DOHH2 (cell line): ENCODE measurements around the gene TMEM14C.
A peak's percentile ranks its signal among the peaks of the same experiment; 100 is the strongest.

Source experiments
- H3F3A ChIP-seq: fragments of 200-600 bp; sonication (generic), shearing (Covaris generic); 2 replicates; pipeline ENCODE4 v1.6.0; 2016; ENCODE audit warnings: antibody characterized with exemption, mild to moderate bottlenecking; ENCODE audit not compliant: control insufficient read depth, insufficient read depth
- H3K27ac ChIP-seq: fragments of 200-600 bp; sonication (generic); 2 replicates; pipeline ENCODE4 v1.5.1; 2014; ENCODE audit warnings: low read depth, mild to moderate bottlenecking, low read length, moderate library complexity
- H3K27me3 ChIP-seq: fragments of 200-600 bp; sonication (generic); 2 replicates; pipeline ENCODE4 v1.6.1; 2014; ENCODE audit warnings: mild to moderate bottlenecking, low read length, mixed read lengths; ENCODE audit not compliant: control insufficient read depth
- H3K36me3 ChIP-seq: fragments of 200-600 bp; sonication (generic); 2 replicates; pipeline ENCODE4 v1.6.1; 2014; ENCODE audit warnings: mild to moderate bottlenecking, low read length, moderate library complexity, mixed read lengths; ENCODE audit not compliant: control insufficient read depth
- H3K4me1 ChIP-seq: fragments of 200-600 bp; sonication (generic); 2 replicates; pipeline ENCODE4 v1.6.1; 2014; ENCODE audit warnings: mild to moderate bottlenecking, low read length, mixed read lengths; ENCODE audit not compliant: control insufficient read depth
- H3K4me2 ChIP-seq: fragments of 200-600 bp; sonication (generic); 2 replicates; pipeline ENCODE4 v1.6.0; 2014; ENCODE audit warnings: mild to moderate bottlenecking, low read length, moderate library complexity
- H3K4me3 ChIP-seq: fragments of 200-600 bp; sonication (generic); 2 replicates; pipeline ENCODE4 v1.5.1; 2014; ENCODE audit warnings: mild to moderate bottlenecking, low read length, mixed read lengths
- H3K79me2 ChIP-seq: fragments of 200-600 bp; sonication (generic); 2 replicates; pipeline ENCODE4 v1.6.1; 2014; ENCODE audit warnings: mild to moderate bottlenecking, low read length, mixed read lengths; ENCODE audit not compliant: control insufficient read depth
- H3K9me2 ChIP-seq: fragments of 200-600 bp; sonication (generic); replicated peaks from 2 replicates; pipeline ENCODE4 v1.6.1; 2014; ENCODE audit warnings: mild to moderate bottlenecking, low read length, mixed read lengths; ENCODE audit not compliant: control insufficient read depth
- H3K9me3 ChIP-seq: fragments of 200-600 bp; sonication (generic); 2 replicates; pipeline ENCODE4 v1.6.1; 2014; ENCODE audit warnings: antibody characterized with exemption, low read length, mixed read lengths; ENCODE audit not compliant: control insufficient read depth, insufficient read depth
- H4K20me1 ChIP-seq: fragments of 200-600 bp; sonication (generic); 2 replicates; pipeline ENCODE4 v1.6.0; 2014; ENCODE audit warnings: low read depth, mild to moderate bottlenecking, antibody characterized with exemption, low read length, moderate library complexity; ENCODE audit not compliant: control insufficient read depth, insufficient read depth
- EZH2phosphoT487 ChIP-seq: fragments of 200-600 bp; sonication (generic); IDR thresholded peaks from 2 replicates; pipeline ENCODE4 v1.6.1; 2017; ENCODE audit warnings: borderline replicate concordance, mild to moderate bottlenecking, antibody characterized with exemption, low read length, moderate library complexity, mixed read lengths
- TF ChIP-seq, protein P1 (sequence below): fragments of 200-600 bp; sonication (generic); IDR thresholded peaks from one replicate; pipeline ENCODE4 v1.5.1; 2014; ENCODE audit warnings: antibody characterized with exemption, mild to moderate bottlenecking, low read depth, low read length; ENCODE audit not compliant: poor library complexity, severe bottlenecking

Gene TMEM14C

DNA sequence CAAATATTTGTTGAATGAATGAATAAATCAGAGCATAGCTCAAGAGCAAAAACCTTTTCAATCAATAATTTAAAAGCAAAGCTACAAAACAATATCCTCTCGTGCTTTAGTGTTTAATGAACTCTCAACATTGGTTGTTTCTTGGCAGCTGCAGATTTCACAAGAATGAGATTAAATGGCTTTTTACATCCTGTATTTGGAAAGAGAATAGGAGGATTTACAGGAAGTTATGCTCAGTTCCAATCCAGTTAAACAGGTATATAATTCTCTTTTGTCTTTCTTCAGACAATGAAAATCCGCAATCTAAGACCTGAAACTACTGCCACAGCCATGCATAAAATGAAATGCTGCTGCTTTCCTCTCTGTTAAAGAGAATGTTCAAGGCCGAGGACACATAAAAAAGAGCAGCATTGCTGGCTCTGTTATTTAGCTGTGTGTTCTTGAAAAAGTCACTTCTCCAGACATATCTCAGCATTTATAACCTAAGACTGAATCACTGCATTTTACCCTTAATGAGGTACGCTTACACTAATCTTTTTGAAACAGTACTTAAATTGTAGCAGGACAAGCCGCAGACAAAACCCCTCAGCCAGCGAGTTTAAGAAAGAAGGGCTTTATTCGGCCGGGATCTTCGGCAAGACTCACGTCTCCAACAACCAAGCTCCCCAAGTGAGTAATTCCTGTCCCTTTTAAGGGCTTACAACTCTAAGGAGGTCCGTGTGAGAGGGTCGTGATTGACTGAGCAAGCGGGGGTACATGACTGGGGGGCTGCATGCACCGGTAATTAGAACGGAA, 32.0 kb upstream of the TMEM14C start:
- no peaks in the 10 kb centered on the region for H3K9me2 ChIP-seq
- no peaks in the 10 kb centered on the region for H4K20me1 ChIP-seq
- no peak overlapping the region for H3K27ac ChIP-seq
- H3K27me3 ChIP-seq, result peaks cover 6% of the 10 kb centered on the region; the same call in 1 of the 2 replicates
- H3K4me3 ChIP-seq, result no peak overlapping the region
- peaks cover 3% of the 10 kb centered on the region; the same call in 1 of the 2 replicates for H3K36me3 ChIP-seq
- peaks cover 7% of the 10 kb centered on the region for H3K4me1 ChIP-seq
- no peak overlapping the region for H3K4me2 ChIP-seq
- H3K9me3 ChIP-seq, result no peaks in the 10 kb centered on the region
- H3K79me2 ChIP-seq, result peaks cover 30% of the 10 kb centered on the region
- TF ChIP-seq, protein P1, sequence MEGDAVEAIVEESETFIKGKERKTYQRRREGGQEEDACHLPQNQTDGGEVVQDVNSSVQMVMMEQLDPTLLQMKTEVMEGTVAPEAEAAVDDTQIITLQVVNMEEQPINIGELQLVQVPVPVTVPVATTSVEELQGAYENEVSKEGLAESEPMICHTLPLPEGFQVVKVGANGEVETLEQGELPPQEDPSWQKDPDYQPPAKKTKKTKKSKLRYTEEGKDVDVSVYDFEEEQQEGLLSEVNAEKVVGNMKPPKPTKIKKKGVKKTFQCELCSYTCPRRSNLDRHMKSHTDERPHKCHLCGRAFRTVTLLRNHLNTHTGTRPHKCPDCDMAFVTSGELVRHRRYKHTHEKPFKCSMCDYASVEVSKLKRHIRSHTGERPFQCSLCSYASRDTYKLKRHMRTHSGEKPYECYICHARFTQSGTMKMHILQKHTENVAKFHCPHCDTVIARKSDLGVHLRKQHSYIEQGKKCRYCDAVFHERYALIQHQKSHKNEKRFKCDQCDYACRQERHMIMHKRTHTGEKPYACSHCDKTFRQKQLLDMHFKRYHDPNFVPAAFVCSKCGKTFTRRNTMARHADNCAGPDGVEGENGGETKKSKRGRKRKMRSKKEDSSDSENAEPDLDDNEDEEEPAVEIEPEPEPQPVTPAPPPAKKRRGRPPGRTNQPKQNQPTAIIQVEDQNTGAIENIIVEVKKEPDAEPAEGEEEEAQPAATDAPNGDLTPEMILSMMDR, result no peak
- no peak for TF ChIP-seq EZH2phosphoT487
- peaks cover 6% of the 10 kb centered on the region for H3F3A ChIP-seq

DNA sequence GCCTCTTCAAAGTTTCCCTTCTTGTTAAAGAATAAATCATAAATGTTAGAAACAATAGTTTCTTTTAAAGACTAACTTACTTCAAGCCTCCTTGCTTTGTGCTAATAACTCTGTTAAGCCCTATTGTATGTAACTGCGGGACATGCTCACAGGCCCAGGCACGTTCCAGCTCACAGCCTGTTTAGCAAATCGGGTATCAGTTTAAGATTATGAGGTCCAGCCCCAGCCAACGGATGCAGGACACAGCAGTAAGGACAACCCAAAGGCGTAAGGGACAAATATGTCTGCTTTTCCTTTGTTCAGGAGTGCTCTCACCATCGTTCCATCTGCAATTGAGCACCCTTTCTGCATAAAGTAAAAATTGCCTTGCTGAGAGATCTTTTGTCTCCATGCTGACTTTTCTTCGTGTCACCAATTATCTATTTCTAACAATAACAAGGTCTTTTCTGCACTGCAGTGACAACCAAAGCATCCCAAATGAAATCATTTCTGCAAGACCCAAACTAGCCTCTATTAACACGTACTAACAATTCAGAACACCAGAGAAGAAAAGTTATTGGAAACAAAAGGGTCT, 29.8 kb upstream of the TMEM14C start:
- Histone ChIP-seq H4K20me1 (no peaks in the 10 kb centered on the region), H3K36me3 (peaks cover 21% of the 10 kb centered on the region), H3K4me1 (peaks cover 21% of the 10 kb centered on the region), H3K4me3 (peak overlapping the region; percentile 79), H3K27ac (no peak overlapping the region), H3K9me3 (no peaks in the 10 kb centered on the region), H3F3A (peaks cover 4% of the 10 kb centered on the region), H3K4me2 (peak overlapping the region; percentile 67), H3K79me2 (peaks cover 52% of the 10 kb centered on the region), H3K9me2 (no peaks in the 10 kb centered on the region), H3K27me3 (no peaks in the 10 kb centered on the region)
- TF ChIP-seq, protein P1, result no peak
- TF ChIP-seq EZH2phosphoT487, result no peak

DNA sequence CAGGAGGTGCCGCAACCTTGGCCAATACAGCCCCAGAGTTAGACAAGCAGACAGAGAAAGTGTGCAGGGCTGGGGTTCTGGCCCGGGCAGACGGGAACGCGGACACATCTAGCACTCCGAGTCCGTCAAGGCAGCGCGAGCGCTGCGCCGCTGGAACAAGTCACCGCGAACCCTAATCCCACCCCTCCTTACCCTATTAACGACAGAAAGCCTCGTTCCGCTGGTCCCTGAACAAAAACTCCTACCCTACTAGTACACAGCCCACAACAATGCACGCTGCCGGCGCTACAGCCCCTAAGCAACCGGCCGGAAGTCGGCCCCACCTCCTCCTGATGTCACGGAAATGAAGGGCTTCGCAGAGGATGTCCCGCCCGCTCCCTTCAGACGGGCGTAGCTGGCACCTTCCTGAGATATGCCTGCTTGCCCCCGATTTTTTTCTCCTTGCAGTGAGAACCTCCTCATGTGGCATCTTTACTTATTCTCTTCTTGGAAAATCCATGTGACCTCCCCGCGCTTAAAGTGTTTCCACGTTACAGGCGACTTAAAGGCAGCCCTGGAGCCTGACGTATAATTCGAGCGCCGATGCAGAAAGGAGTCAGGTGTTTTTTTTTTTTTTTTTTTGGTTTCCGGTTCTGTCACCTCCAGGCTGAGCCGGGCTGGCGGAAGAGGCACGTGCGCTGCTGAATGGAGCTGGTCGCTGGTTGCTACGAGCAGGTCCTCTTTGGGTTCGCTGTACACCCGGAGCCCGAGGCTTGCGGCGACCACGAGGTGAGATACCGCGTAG, 28.4 kb upstream of the TMEM14C start, which contains the start of the genes C6orf52 and PAK1IP1:
Gene C6orf52 (minus strand): TSS at position 315 of the 784 bp plus-strand sequence. CDS start 7,066 bp downstream, outside the sequence.
Gene PAK1IP1 (plus strand): TSS at position 671 of the 784 bp plus-strand sequence. CDS start 14 bp downstream, at position 685.
- H3K4me3 ChIP-seq, result peak within 1 kb of the TSS; percentile 79
- H3K27ac ChIP-seq, result peak within 1 kb of the TSS; percentile 82
- no peaks in the 10 kb centered on the region for H3K9me3 ChIP-seq
- peaks cover 35% of the 10 kb centered on the region for H3K36me3 ChIP-seq
- peak within 1 kb of the TSS; percentile 67 for H3K4me2 ChIP-seq
- peaks cover 66% of the 10 kb centered on the region for H3K79me2 ChIP-seq
- H3K4me1 ChIP-seq, result peaks cover 21% of the 10 kb centered on the region
- peaks cover 3% of the 10 kb centered on the region for H3F3A ChIP-seq
- no peaks in the 10 kb centered on the region for H3K9me2 ChIP-seq
- no peak for TF ChIP-seq EZH2phosphoT487
- TF ChIP-seq, protein P1, result no peak
- H4K20me1 ChIP-seq, result no peaks in the 10 kb centered on the region
- no peaks in the 10 kb centered on the region for H3K27me3 ChIP-seq
